ENCODE measurements around the gene TESK1.
A peak's percentile ranks its signal among the peaks of the same experiment; 100 is the strongest.

TESK1 gene

GRCh38 chr9:35650341-35651158 lies 45.5 kb downstream of the TESK1 start, which contains the start of gene SIT1:
Gene SIT1, minus strand, starts transcription at chr9:35650931. Its CDS starts 78 bp downstream, at chr9:35650853.
- Histone ChIP-seq H3K27ac (peak within 1 kb of the TSS; percentile 55 to 70), H3K9me3 (no peaks in the 10 kb centered on the region), H3K4me3 (peak within 1 kb of the TSS in 1 of 2 donors; percentile 8), H3K36me3 (no peaks in the 10 kb centered on the region), H3K27me3 (no peaks in the 10 kb centered on the region), H3K4me1 (peaks cover 0 to 20% (median 10%) of the 10 kb centered on the region in 4 donors)
- DNase-seq: peak in 1 of 2 donors; percentile 66
- intact Hi-C loops (cut with DNase I; ENCODE audit: low total_unique reads): no loop called here
- no peak for TF ChIP-seq CTCF (IDR thresholded peaks at IDR 0.05)

GRCh38 chr9:35651956-35652828 lies 47.1 kb downstream of the TESK1 start:
- Histone ChIP-seq H3K4me1 (peaks cover 0 to 19% (median 6%) of the 10 kb centered on the region in 4 donors), H3K36me3 (no peaks in the 10 kb centered on the region), H3K4me3 (no peak overlapping the region), H3K27ac (no peak overlapping the region), H3K27me3 (no peaks in the 10 kb centered on the region), H3K9me3 (no peaks in the 10 kb centered on the region)
- intact Hi-C loops (cut with DNase I; ENCODE audit: low total_unique reads): no loop called here
- no peak for TF ChIP-seq CTCF (IDR thresholded peaks at IDR 0.05)
- DNase-seq: peak in 1 of 2 donors; percentile 48

- Histone ChIP-seq H3K36me3 (no peaks in the 10 kb centered on the region), H3K4me1 (peaks cover 0 to 17% (median 3%) of the 10 kb centered on the region in 4 donors), H3K4me3 (no peak overlapping the region), H3K27me3 (no peaks in the 10 kb centered on the region), H3K9me3 (no peaks in the 10 kb centered on the region), H3K27ac (no peak overlapping the region)
- peak in 1 of 2 donors; percentile 41 for DNase-seq
- intact Hi-C loops (cut with DNase I; ENCODE audit: low total_unique reads): no loop called here
- TF ChIP-seq CTCF (IDR thresholded peaks at IDR 0.05): no peak
These were observed 47.8 kb downstream of the TESK1 start for GRCh38 chr9:35652829-35653209.

- Histone ChIP-seq H3K36me3 (peaks cover 0 to 3% (median 0%) of the 10 kb centered on the region in 3 donors), H3K27ac (no peak overlapping the region), H3K4me3 (no peak overlapping the region), H3K27me3 (no peaks in the 10 kb centered on the region), H3K4me1 (peaks cover 0 to 17% (median 3%) of the 10 kb centered on the region in 4 donors), H3K9me3 (no peaks in the 10 kb centered on the region)
- intact Hi-C loops (cut with DNase I; ENCODE audit: low total_unique reads): no loop called here
- no peak for DNase-seq
- no peak for TF ChIP-seq CTCF (IDR thresholded peaks at IDR 0.05)
These were observed 48.5 kb downstream of the TESK1 start for GRCh38 chr9:35653611-35654010.

GRCh38 chr9:35656348-35656747 lies 51.3 kb downstream of the TESK1 start:
- intact Hi-C loops (cut with DNase I; ENCODE audit: low total_unique reads): no loop called here
- H3K27me3 ChIP-seq: no peaks in the 10 kb centered on the region
- peak overlapping the region; percentile 99 to 100 for H3K27ac ChIP-seq
- no peak for TF ChIP-seq CTCF (IDR thresholded peaks at IDR 0.05)
- peaks cover 0 to 29% (median 16%) of the 10 kb centered on the region in 4 donors for H3K4me1 ChIP-seq
- H3K9me3 ChIP-seq: no peaks in the 10 kb centered on the region
- peak in 1 of 2 donors; percentile 63 for DNase-seq
- H3K36me3 ChIP-seq: peaks cover 15 to 21% (median 15%) of the 10 kb centered on the region in 3 donors
- H3K4me3 ChIP-seq: no peak overlapping the region

Data from tibial artery (tissue), 4 donors.